ENCODE measurements around the gene CDIP1. TPM values are rescaled to one million over a fixed set of nuclear protein-coding genes. Genes with fewer than 3 reads are reported as not detected.

CDIP1 gene
- total RNA-seq, 4 donors from 2014 or later, result 18.3 to 33.4 (median 28.3) TPM

GRCh38 chr16:4508806-4509205, 29.8 kb downstream of the CDIP1 start:
- Histone ChIP-seq H3K4me1 (peaks cover 25 to 36% (median 29%) of the 10 kb centered on the region in 4 donors), H3K36me3 (peaks cover 36 to 86% (median 71%) of the 10 kb centered on the region in 4 donors), H3K27me3 (no peaks in the 10 kb centered on the region), H3K4me3 (no peak overlapping the region), H3K27ac (replicated peaks in 1 of 4) (no peak overlapping the region), H3K9me3 (no peaks in the 10 kb centered on the region)
- no peak for TF ChIP-seq POLR2AphosphoS5 (IDR thresholded peaks at IDR 0.05)
- TF ChIP-seq POLR2A (IDR thresholded peaks at IDR 0.05; ENCODE audit: low read depth), result no peak
- no peak for TF ChIP-seq EP300 (IDR thresholded peaks at IDR 0.05)
- TF ChIP-seq CTCF (IDR thresholded peaks at IDR 0.05), result no peak
- 83% methylated on average over 2 of the region's 3 CpGs for WGBS
- intact Hi-C loops (cut with DNase I), result no loop called here
- no peak for DNase-seq (ENCODE audit: extremely low spot score)

- 94% methylated on average over 17 of the region's 17 CpGs for WGBS
- Histone ChIP-seq H3K36me3 (peaks cover 36 to 76% (median 60%) of the 10 kb centered on the region in 4 donors), H3K27me3 (no peaks in the 10 kb centered on the region), H3K9me3 (no peaks in the 10 kb centered on the region), H3K4me3 (no peak overlapping the region), H3K4me1 (peaks cover 15 to 30% (median 19%) of the 10 kb centered on the region in 4 donors), H3K27ac (replicated peaks in 1 of 4) (no peak overlapping the region)
- TF ChIP-seq CTCF (IDR thresholded peaks at IDR 0.05) (no peak), POLR2A (IDR thresholded peaks at IDR 0.05; ENCODE audit: low read depth) (no peak), EP300 (IDR thresholded peaks at IDR 0.05) (no peak), POLR2AphosphoS5 (IDR thresholded peaks at IDR 0.05) (no peak)
- DNase-seq (ENCODE audit: extremely low spot score), result no peak
- intact Hi-C loops (cut with DNase I), result loop anchor here (2.0 kb wide), 1 partner anchor 41 kb away; no protein-coding TSS in a partner anchor
Observed at GRCh38 chr16:4507588-4508345, 30.8 kb downstream of the CDIP1 start.

- no peak for DNase-seq (ENCODE audit: extremely low spot score)
- WGBS, result 0% methylated on average over 2 of the region's 3 CpGs
- peaks cover 30 to 63% (median 48%) of the 10 kb centered on the region in 4 donors for H3K36me3 ChIP-seq
- H3K4me3 ChIP-seq, result no peak overlapping the region
- H3K27ac ChIP-seq (replicated peaks in 1 of 4), result peak overlapping the region in 3 of 4 donors; percentile 3 to 25 (median 8)
- intact Hi-C loops (cut with DNase I), result loop anchor here (2.0 kb wide), 1 partner anchor 42 kb away; no protein-coding TSS in a partner anchor
- peak; percentile 64 to 84 (median 78) for TF ChIP-seq CTCF (IDR thresholded peaks at IDR 0.05)
- TF ChIP-seq POLR2A (IDR thresholded peaks at IDR 0.05; ENCODE audit: low read depth), result no peak
- no peak for TF ChIP-seq EP300 (IDR thresholded peaks at IDR 0.05)
- TF ChIP-seq POLR2AphosphoS5 (IDR thresholded peaks at IDR 0.05), result peak in 1 of 2 donors; percentile 48
- no peaks in the 10 kb centered on the region for H3K27me3 ChIP-seq
- H3K9me3 ChIP-seq, result no peaks in the 10 kb centered on the region
- peaks cover 14 to 30% (median 24%) of the 10 kb centered on the region in 4 donors for H3K4me1 ChIP-seq
Observed at GRCh38 chr16:4506450-4506849, 32.1 kb downstream of the CDIP1 start.

- 75% methylated on average over 13 of the region's 13 CpGs for WGBS
Observed at GRCh38 chr16:4505356-4506147, 33.0 kb downstream of the CDIP1 start.

GRCh38 chr16:4501071-4501478, 37.5 kb downstream of the CDIP1 start:
- Histone ChIP-seq H3K9me3 (no peaks in the 10 kb centered on the region), H3K4me3 (peak overlapping the region; percentile 9 to 25 (median 16)), H3K4me1 (peaks cover 26 to 33% (median 32%) of the 10 kb centered on the region in 4 donors), H3K36me3 (peaks cover 0 to 18% (median 8%) of the 10 kb centered on the region in 4 donors), H3K27ac (replicated peaks in 1 of 4) (peak overlapping the region; percentile 57 to 70 (median 66)), H3K27me3 (no peaks in the 10 kb centered on the region)
- no peak for TF ChIP-seq EP300 (IDR thresholded peaks at IDR 0.05)
- TF ChIP-seq CTCF (IDR thresholded peaks at IDR 0.05), result no peak
- TF ChIP-seq POLR2AphosphoS5 (IDR thresholded peaks at IDR 0.05), result no peak
- TF ChIP-seq POLR2A (IDR thresholded peaks at IDR 0.05; ENCODE audit: low read depth), result no peak
- WGBS, result 30% methylated on average over 5 of the region's 5 CpGs
- no peak for DNase-seq (ENCODE audit: extremely low spot score)
- intact Hi-C loops (cut with DNase I), result no loop called here

More at GRCh38 chr16:4505356-4506147, 33.0 kb downstream of the CDIP1 start:
- intact Hi-C loops (cut with DNase I), result loop anchor here (2.0 kb wide), 1 partner anchor 43 kb away; no protein-coding TSS in a partner anchor
- no peaks in the 10 kb centered on the region for H3K27me3 ChIP-seq
- no peak overlapping the region for H3K4me3 ChIP-seq
- DNase-seq (ENCODE audit: extremely low spot score), result no peak
- H3K4me1 ChIP-seq, result peaks cover 15 to 30% (median 25%) of the 10 kb centered on the region in 4 donors
- no peaks in the 10 kb centered on the region for H3K9me3 ChIP-seq
- H3K27ac ChIP-seq (replicated peaks in 1 of 4), result no peak overlapping the region
- TF ChIP-seq POLR2AphosphoS5 (IDR thresholded peaks at IDR 0.05), result no peak
- H3K36me3 ChIP-seq, result peaks cover 30 to 54% (median 39%) of the 10 kb centered on the region in 4 donors

Data from esophagus muscularis mucosa (tissue), 4 donors.